GM10266 (cell line): ENCODE data around the gene CRCP.
"Not testable (repeated sequence)": the region's sequence is repeated elsewhere in the genome, so short reads cannot be mapped to it uniquely, and the experiment has no call there.

ENCODE experiments used
- DNase-seq: peaks from one replicate; pipeline ENCODE4 v3.0.0; 2012; ENCODE audit errors: extremely low spot score
- CTCF ChIP-seq: IDR thresholded peaks from 2 replicates; pipeline ENCODE4 v1.5.1; 2012; ENCODE audit warnings: mild to moderate bottlenecking, low read depth; ENCODE audit not compliant: control insufficient read depth, insufficient read depth; ENCODE audit errors: missing control alignments

CRCP gene

GRCh38 chr7:66142996-66143395 is 28.3 kb downstream of the CRCP start:
- TF ChIP-seq CTCF, result no peak
- no peak for DNase-seq

- no peak for TF ChIP-seq CTCF
- DNase-seq, result no peak
Measured at GRCh38 chr7:66143876-66144332, 29.3 kb downstream of the CRCP start.

- no peak for TF ChIP-seq CTCF
- DNase-seq, result no peak
Measured at GRCh38 chr7:66145400-66146104, 30.9 kb downstream of the CRCP start.

GRCh38 chr7:66146701-66147100 is 32.1 kb downstream of the CRCP start:
- DNase-seq, result no peak
- no peak for TF ChIP-seq CTCF

GRCh38 chr7:66147657-66148056 is 33.0 kb downstream of the CRCP start:
- not testable (repeated sequence) for DNase-seq

- no peak for TF ChIP-seq CTCF
- DNase-seq, result no peak
Measured at GRCh38 chr7:66150471-66150870, 35.8 kb downstream of the CRCP start.

GRCh38 chr7:66152371-66153191 is 37.9 kb downstream of the CRCP start:
- no peak for TF ChIP-seq CTCF
- DNase-seq, result no peak

- DNase-seq, result no peak
- no peak for TF ChIP-seq CTCF
Measured at GRCh38 chr7:66153691-66154090, 39.0 kb downstream of the CRCP start.

GRCh38 chr7:66156035-66156434 is 41.4 kb downstream of the CRCP start:
- DNase-seq, result not testable (repeated sequence)
